Sigmoid colon (tissue), 7 donors: ENCODE measurements around the gene MMP28. TPM values are rescaled to one million over a fixed set of nuclear protein-coding genes. Genes with fewer than 3 reads are reported as not detected.

Experiments used
- DNase-seq: peaks from one replicate; pipeline ENCODE4 v3.0.0-alpha.2; 2019
- H3K27ac ChIP-seq, 4 donors: fragments of 200-600 bp; sonication (generic); one replicate each; pipeline ENCODE4 v1.5.1; 2016 to 2019; ENCODE audit warnings: mild to moderate bottlenecking in 1 of 4
- H3K27me3 ChIP-seq, 3 donors: fragments of 200-600 bp; sonication (generic); one replicate each; pipeline ENCODE4 v1.5.1; 2019; ENCODE audit warnings: mild to moderate bottlenecking in 1 of 3
- H3K36me3 ChIP-seq, 4 donors: fragments of 200-600 bp; sonication (generic); one replicate each; pipeline ENCODE4 v1.5.1; 2016 to 2019
- H3K4me1 ChIP-seq, 4 donors: fragments of 200-600 bp; sonication (generic); one replicate each; pipeline ENCODE4 v1.5.1; 2017 to 2019
- H3K4me3 ChIP-seq, 4 donors: fragments of 200-600 bp; sonication (generic); one replicate each; pipeline ENCODE4 v1.5.1; 2017 to 2019; ENCODE audit warnings: mild to moderate bottlenecking in 2 of 4, moderate library complexity in 1 of 4
- H3K9me3 ChIP-seq, 4 donors: fragments of 200-600 bp in 3 of 4; sonication (generic) in 3 of 4; one replicate each; pipeline versions ENCODE4 v1.5.1 to v1.6.1; 2013 to 2019
- CTCF ChIP-seq, 4 experiments: fragments of 450-650 bp in 3 of 4; fragments of 200-600 bp in 1 of 4; IDR thresholded peaks; one replicate each; pipeline ENCODE4 v1.5.1; 2016 to 2019; ENCODE audit warnings: antibody characterized with exemption in 4 of 4, mild to moderate bottlenecking in 3 of 4, moderate library complexity in 2 of 4
- EP300 ChIP-seq, 4 donors: sonication (generic); formaldehyde crosslinking; IDR thresholded peaks; one replicate each; pipeline ENCODE4 v1.6.1; 2017; ENCODE audit warnings: antibody characterized with exemption in 4 of 4
- POLR2A ChIP-seq, 2 donors: fragments of 450-650 bp; IDR thresholded peaks; one replicate each; pipeline ENCODE4 v1.6.1; 2016; ENCODE audit warnings: antibody characterized with exemption in 2 of 2, mild to moderate bottlenecking in 2 of 2, moderate library complexity in 2 of 2
- POLR2AphosphoS5 ChIP-seq, 4 donors: sonication (generic); formaldehyde crosslinking; IDR thresholded peaks; one replicate each; pipeline ENCODE4 v1.6.1; 2017; ENCODE audit warnings: antibody characterized with exemption in 4 of 4
- WGBS, 2 donors: extraction: QIAGEN DNeasy Blood & Tissue Kit; methylation state at CpG; one replicate each; pipeline ENCODE4 v1.1.7; 2013; 5-methylcytosine and 5-hydroxymethylcytosine counted together
- intact Hi-C: fragments of 100-400 bp; cut with DNase I; formaldehyde crosslinking; loops from one replicate; pipeline ENCODE4 v1.15.1; 2023
- polyA plus RNA-seq, 3 donors: library from polyadenylated mRNA; stranded (reverse); fragments of 200-250 nt; gene quantifications; one replicate each; pipeline ENCODE4 v1.2.3, GENCODE V29; 2013
- total RNA-seq, 4 donors: library from RNA; depleted of rRNA; stranded (reverse); fragments of >200 nt; gene quantifications; one replicate each; pipeline ENCODE4 v1.1.0, GENCODE V29; 2016
- donor health status: healthy with polysubstance abuse.
- donor health status: Bipolar disorder and iron deficiency.
- donor health status: healthy.

The MMP28 gene
- total and polyA plus RNA-seq, 7 donors: 15.8 to 60.8 (median 30.3) TPM

DNA sequence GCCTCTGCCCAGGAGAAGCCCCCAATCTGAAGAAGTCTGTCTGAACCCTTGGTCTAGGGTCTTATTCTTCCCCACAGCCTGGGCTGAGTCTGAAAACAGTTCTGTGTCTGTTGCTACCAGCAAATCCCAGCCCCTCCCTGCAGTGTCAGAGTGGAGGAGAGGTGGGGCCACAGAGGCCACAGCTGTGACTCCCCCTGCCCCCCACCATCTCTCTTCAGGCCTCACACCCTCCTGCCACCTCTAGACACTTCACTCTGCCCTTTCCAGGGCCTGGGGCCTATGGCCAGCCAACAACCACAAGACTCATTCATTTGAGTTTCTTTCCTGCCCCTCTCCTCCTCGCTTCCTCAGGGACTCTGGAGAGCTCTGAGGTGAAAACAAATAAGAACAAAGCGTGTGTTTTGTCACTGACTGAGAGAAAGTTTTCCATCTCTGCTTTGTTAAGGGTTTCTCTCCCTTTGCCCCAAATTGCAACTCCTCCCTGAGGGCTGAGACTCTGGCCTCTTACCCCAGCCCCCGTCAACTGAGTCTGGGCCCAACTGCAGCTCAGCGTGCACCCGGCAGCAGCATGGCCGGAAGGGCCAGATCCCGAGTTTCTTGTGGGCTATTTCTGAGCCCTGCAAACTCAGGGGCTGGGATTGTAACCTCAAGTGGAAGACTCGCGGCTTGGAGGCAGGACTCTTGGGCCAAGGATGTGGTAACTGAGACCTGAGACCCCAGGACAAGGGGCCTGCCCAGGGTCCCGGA, 21.6 kb downstream of the MMP28 start:
- Histone ChIP-seq H3K36me3 (no peaks in the 10 kb centered on the region), H3K4me1 (peaks cover 0 to 57% (median 32%) of the 10 kb centered on the region in 4 donors), H3K27me3 (no peaks in the 10 kb centered on the region), H3K4me3 (no peak overlapping the region), H3K27ac (peak overlapping the region; percentile 82 to 94 (median 88)), H3K9me3 (no peaks in the 10 kb centered on the region)
- TF ChIP-seq CTCF (IDR thresholded peaks at IDR 0.05) (no peak), EP300 (IDR thresholded peaks at IDR 0.05) (no peak), POLR2AphosphoS5 (IDR thresholded peaks at IDR 0.05) (no peak), POLR2A (IDR thresholded peaks at IDR 0.05) (no peak)
- no peak for DNase-seq
- 50 to 66% methylated on average over 10 of the region's 10 CpGs for WGBS, 2 donors
- intact Hi-C loops: no loop called here

- no peak overlapping the region for H3K4me3 ChIP-seq
- H3K9me3 ChIP-seq: no peaks in the 10 kb centered on the region
- no peak for DNase-seq
- WGBS, 2 donors: 76 to 85% methylated on average over 20 of the region's 20 CpGs
- peak overlapping the region; percentile 82 to 94 (median 88) for H3K27ac ChIP-seq
- intact Hi-C loops: no loop called here
- peaks cover 0 to 57% (median 32%) of the 10 kb centered on the region in 4 donors for H3K4me1 ChIP-seq
- no peaks in the 10 kb centered on the region for H3K36me3 ChIP-seq
- H3K27me3 ChIP-seq: no peaks in the 10 kb centered on the region
- no peak for TF ChIP-seq EP300 (IDR thresholded peaks at IDR 0.05)
- TF ChIP-seq CTCF (IDR thresholded peaks at IDR 0.05): no peak
- no peak for TF ChIP-seq POLR2AphosphoS5 (IDR thresholded peaks at IDR 0.05)
- TF ChIP-seq POLR2A (IDR thresholded peaks at IDR 0.05): no peak
Measured at GRCh38 chr17:35773129-35773528, 22.3 kb downstream of the MMP28 start.

DNA sequence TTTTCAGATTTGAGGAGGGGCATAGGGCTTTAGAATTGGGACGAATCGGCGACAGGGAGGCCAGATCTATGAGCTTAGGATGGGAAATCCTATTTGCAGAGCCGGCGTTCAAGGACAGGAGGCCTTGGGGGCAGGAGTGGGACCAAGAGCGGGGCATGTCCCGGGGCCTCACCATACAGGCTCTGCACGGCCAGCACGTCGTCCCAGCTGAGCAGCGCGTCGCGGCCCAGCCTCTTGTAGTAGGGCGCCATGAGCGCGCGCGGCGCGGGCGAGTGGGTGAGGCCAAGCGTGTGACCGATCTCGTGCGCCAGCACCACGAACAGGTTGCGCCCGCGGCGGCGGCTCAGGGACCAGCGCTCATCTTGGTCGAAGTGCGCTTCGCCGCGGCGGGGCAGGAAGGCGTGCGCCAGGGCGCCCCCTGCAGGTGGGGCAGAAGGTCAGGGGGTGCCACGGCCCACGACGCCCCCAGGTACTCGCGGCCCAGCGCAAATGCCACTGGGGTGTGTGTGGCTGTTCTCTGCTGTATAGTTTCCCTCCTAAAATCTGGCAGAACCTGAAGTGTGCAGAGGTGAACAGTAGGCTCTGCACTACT, 25.4 kb downstream of the MMP28 start:
- H3K27me3 ChIP-seq: no peaks in the 10 kb centered on the region
- no peak for DNase-seq
- whole genome bisulfite sequencing, 2 donors: 96 to 97% methylated on average over 48 of the region's 48 CpGs
- H3K36me3 ChIP-seq: no peaks in the 10 kb centered on the region
- intact Hi-C loops: no loop called here
- H3K4me1 ChIP-seq: peaks cover 0 to 52% (median 32%) of the 10 kb centered on the region in 4 donors
- no peak overlapping the region for H3K27ac ChIP-seq
- no peak overlapping the region for H3K4me3 ChIP-seq
- H3K9me3 ChIP-seq: no peaks in the 10 kb centered on the region
- TF ChIP-seq CTCF (IDR thresholded peaks at IDR 0.05): no peak
- TF ChIP-seq POLR2AphosphoS5 (IDR thresholded peaks at IDR 0.05): no peak
- no peak for TF ChIP-seq POLR2A (IDR thresholded peaks at IDR 0.05)
- TF ChIP-seq EP300 (IDR thresholded peaks at IDR 0.05): no peak

GRCh38 chr17:35768797-35769196, 26.6 kb downstream of the MMP28 start:
- Histone ChIP-seq H3K36me3 (no peaks in the 10 kb centered on the region), H3K4me3 (no peak overlapping the region), H3K9me3 (no peaks in the 10 kb centered on the region), H3K27ac (no peak overlapping the region), H3K27me3 (no peaks in the 10 kb centered on the region), H3K4me1 (peaks cover 0 to 52% (median 31%) of the 10 kb centered on the region in 4 donors)
- intact Hi-C loops: no loop called here
- WGBS, 2 donors: 64 to 91% methylated on average over 2 of the region's 2 CpGs
- no peak for DNase-seq
- TF ChIP-seq POLR2A (IDR thresholded peaks at IDR 0.05) (no peak), POLR2AphosphoS5 (IDR thresholded peaks at IDR 0.05) (no peak), CTCF (IDR thresholded peaks at IDR 0.05) (no peak), EP300 (IDR thresholded peaks at IDR 0.05) (no peak)
